Calu3 (cell line): ENCODE data around the gene FGFR1OP2. TPM values are rescaled to one million over a fixed set of nuclear protein-coding genes. Genes with fewer than 3 reads are reported as not detected.

ENCODE experiments used
- BruUV-seq: library from RNA; stranded (reverse); fragments of 400-500 nt; replicated peaks from 2 replicates; lab custom pipeline; 2021; lab: Mats Ljungman, UMichigan
- CTCF ChIA-PET: fragments of 300-600 bp; sonication (Branson Sonifier 250); formaldehyde crosslinking; loops from one replicate; lab custom pipeline; 2022; ENCODE audit warnings: antibody characterized with exemption; lab: Charles Lee
- DNase-seq: peaks from one replicate; pipeline ENCODE4 v3.0.0; 2022
- H3K27ac Mint-ChIP-seq: one replicate; pipeline ENCODE4 v1.8.0; 2022; ENCODE audit warnings: mixed read lengths; ENCODE audit not compliant: unreplicated experiment
- H3K27me3 Mint-ChIP-seq: one replicate; pipeline ENCODE4 v1.8.0; 2022; ENCODE audit warnings: mixed read lengths; ENCODE audit not compliant: unreplicated experiment
- H3K36me3 Mint-ChIP-seq: one replicate; pipeline ENCODE4 v1.8.0; 2022; ENCODE audit warnings: mild to moderate bottlenecking, moderate library complexity, mixed read lengths; ENCODE audit not compliant: insufficient read depth, unreplicated experiment
- H3K4me1 Mint-ChIP-seq: one replicate; pipeline ENCODE4 v1.8.0; 2022; ENCODE audit warnings: mild to moderate bottlenecking, low read depth, mixed read lengths; ENCODE audit not compliant: unreplicated experiment
- H3K4me3 Mint-ChIP-seq: one replicate; pipeline ENCODE4 v1.8.0; 2022; ENCODE audit warnings: mild to moderate bottlenecking, low read depth, moderate library complexity, mixed read lengths; ENCODE audit not compliant: unreplicated experiment
- H3K9me3 Mint-ChIP-seq: one replicate; pipeline ENCODE4 v1.8.0; 2022; ENCODE audit warnings: low read depth, mixed read lengths; ENCODE audit not compliant: unreplicated experiment
- CTCF ChIP-seq: fragments of 200-600 bp; IDR thresholded peaks from one replicate; pipeline ENCODE4 v1.8.0; 2022; ENCODE audit warnings: antibody characterized with exemption; ENCODE audit not compliant: unreplicated experiment
- intact Hi-C: fragments of 100-400 bp; cut with micrococcal nuclease; formaldehyde crosslinking; loops from one replicate; pipeline ENCODE4 v1.10.0; 2022; ENCODE audit not compliant: unreplicated experiment
- total RNA-seq: library from RNA; stranded (reverse); gene quantifications from 2 replicates; pipeline ENCODE4 v1.2.3, GENCODE V29; 2022

Gene FGFR1OP2
- total RNA-seq, 1 experiment from 2014 or later: 37.5 TPM

DNA sequence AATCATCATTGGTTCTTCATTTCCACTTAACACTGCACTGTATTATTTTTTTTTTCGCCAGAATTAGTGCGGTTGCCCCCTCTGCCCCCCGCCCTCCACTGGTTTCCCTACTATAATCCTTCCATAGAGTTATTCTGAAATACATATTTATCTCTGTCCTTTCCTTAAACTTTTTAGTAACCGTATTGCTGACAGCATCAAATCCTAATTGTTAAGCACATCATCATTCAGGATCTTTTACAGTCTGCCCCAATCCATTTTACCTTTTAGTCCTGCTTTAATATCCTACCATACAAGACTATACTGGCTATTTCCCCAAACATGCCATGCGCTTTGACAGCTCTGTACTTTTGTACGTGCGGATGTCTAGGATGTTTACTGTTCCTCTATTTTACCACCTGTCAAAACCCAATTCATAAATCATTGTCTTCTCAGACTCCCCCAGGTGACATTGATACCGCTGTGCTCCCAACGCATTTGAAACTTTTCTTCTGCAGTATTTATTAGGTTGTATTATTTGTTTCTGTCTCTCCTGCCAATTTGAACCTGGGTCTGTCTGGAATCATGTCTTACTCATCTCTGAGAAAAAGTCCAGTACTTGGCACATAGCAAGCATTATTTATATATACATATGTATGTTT is 1.0 kb downstream of the FGFR1OP2 start:
- Mint-ChIP-seq H3K9me3 (no peaks in the 10 kb centered on the region), H3K27ac (peak overlapping the region; percentile 95), H3K4me3 (peak overlapping the region; percentile 94), H3K36me3 (peaks cover 32% of the 10 kb centered on the region), H3K27me3 (no peaks in the 10 kb centered on the region), H3K4me1 (peaks cover 21% of the 10 kb centered on the region)
- intact Hi-C loops: loop anchor here (5.0 kb wide), 1 partner anchor 73 kb away; the partner anchor contains the start of gene TM7SF3
- BruUV-seq: TSS peak; percentile 52
- TF ChIP-seq CTCF: no peak
- CTCF ChIA-PET: no interaction called here
- no peak for DNase-seq

GRCh38 chr12:26939953-26940352 is 1.7 kb downstream of the FGFR1OP2 start:
- H3K27me3 Mint-ChIP-seq: no peaks in the 10 kb centered on the region
- H3K4me3 Mint-ChIP-seq: peak overlapping the region; percentile 94
- TF ChIP-seq CTCF: no peak
- no TSS peak for BruUV-seq
- CTCF ChIA-PET: no interaction called here
- no peaks in the 10 kb centered on the region for H3K9me3 Mint-ChIP-seq
- peaks cover 14% of the 10 kb centered on the region for H3K4me1 Mint-ChIP-seq
- intact Hi-C loops: loop anchor here (5.0 kb wide), 1 partner anchor 72 kb away; the partner anchor contains the start of gene TM7SF3
- H3K27ac Mint-ChIP-seq: peak overlapping the region; percentile 95
- DNase-seq: no peak
- peaks cover 32% of the 10 kb centered on the region for H3K36me3 Mint-ChIP-seq

GRCh38 chr12:26940516-26941214 is 2.4 kb downstream of the FGFR1OP2 start:
- intact Hi-C loops: no loop called here
- no peaks in the 10 kb centered on the region for H3K9me3 Mint-ChIP-seq
- CTCF ChIA-PET: no interaction called here

GRCh38 chr12:26941215-26941594 is 2.9 kb downstream of the FGFR1OP2 start:
- CTCF ChIA-PET: no interaction called here
- Mint-ChIP-seq H3K27me3 (no peaks in the 10 kb centered on the region), H3K27ac (no peak overlapping the region), H3K36me3 (peaks cover 32% of the 10 kb centered on the region), H3K4me1 (peaks cover 2% of the 10 kb centered on the region), H3K9me3 (no peaks in the 10 kb centered on the region), H3K4me3 (no peak overlapping the region)
- TF ChIP-seq CTCF: no peak
- no peak for DNase-seq
- intact Hi-C loops: no loop called here
- BruUV-seq: no TSS peak

More at GRCh38 chr12:26940516-26941214, 2.4 kb downstream of the FGFR1OP2 start:
- Mint-ChIP-seq H3K27me3 (no peaks in the 10 kb centered on the region), H3K36me3 (peaks cover 32% of the 10 kb centered on the region), H3K4me3 (peak overlapping the region; percentile 94), H3K27ac (no peak overlapping the region), H3K4me1 (peaks cover 7% of the 10 kb centered on the region)
- no TSS peak for BruUV-seq
- TF ChIP-seq CTCF: no peak
- no peak for DNase-seq
